ENCODE results near the gene APP.

GRCh38 chr21:26100573-26100972 is 70.0 kb downstream of the APP start:
- TF ChIP-seq CTCF (conservative IDR thresholded peaks at IDR 0.05; ENCODE audit: low read length) = no peak
- no peak for TF ChIP-seq EZH2phosphoT487 (IDR thresholded peaks at IDR 0.05; ENCODE audit: borderline replicate concordance)

Data from Loucy (cell line).